Suprapubic skin (tissue), 4 donors: ENCODE data around the gene MAVS. TPM values are rescaled to one million over a fixed set of nuclear protein-coding genes. Genes with fewer than 3 reads are reported as not detected.
"Not testable (repeated sequence)": the region's sequence is repeated elsewhere in the genome, so short reads cannot be mapped to it uniquely, and the experiment has no call there.

Experiments used
- DNase-seq, 2 donors: peaks; one replicate each; pipeline ENCODE4 v3.0.0-alpha.2; 2019; ENCODE audit warnings: low spot score in 2 of 2
- H3K27ac ChIP-seq: fragments of 200-600 bp; sonication (generic); one replicate; pipeline ENCODE4 v1.5.1; 2019
- H3K27me3 ChIP-seq: fragments of 200-600 bp; sonication (generic); one replicate; pipeline ENCODE4 v1.5.1; 2019
- H3K36me3 ChIP-seq: fragments of 200-600 bp; sonication (generic); one replicate; pipeline ENCODE4 v1.5.1; 2019
- H3K4me1 ChIP-seq: fragments of 200-600 bp; sonication (generic); one replicate; pipeline ENCODE4 v1.5.1; 2019
- H3K4me3 ChIP-seq: fragments of 200-600 bp; sonication (generic); one replicate; pipeline ENCODE4 v1.5.1; 2019; ENCODE audit warnings: mild to moderate bottlenecking
- H3K9me3 ChIP-seq: fragments of 200-600 bp; sonication (generic); one replicate; pipeline ENCODE4 v1.5.1; 2019
- EP300 ChIP-seq: sonication (generic); formaldehyde crosslinking; IDR thresholded peaks from one replicate; pipeline ENCODE4 v1.6.1; 2017; ENCODE audit warnings: antibody characterized with exemption
- POLR2A ChIP-seq, 2 donors: fragments of 450-650 bp; IDR thresholded peaks; one replicate each; pipeline ENCODE4 v1.6.1; 2017; ENCODE audit warnings: antibody characterized with exemption in 2 of 2, mild to moderate bottlenecking in 2 of 2, moderate library complexity in 2 of 2
- POLR2AphosphoS5 ChIP-seq, 3 donors: sonication (generic); formaldehyde crosslinking; IDR thresholded peaks; one replicate each; pipeline ENCODE4 v1.6.1; 2017; ENCODE audit warnings: antibody characterized with exemption in 3 of 3
- WGBS: methylation state at CpG from one replicate; pipeline ENCODE4 v1.1.5; 2018; 5-methylcytosine and 5-hydroxymethylcytosine counted together
- total RNA-seq, 4 donors: library from RNA; depleted of rRNA; stranded (reverse); fragments of >200 nt; gene quantifications; one replicate each; pipeline ENCODE4 v1.1.0, GENCODE V29; 2016
- TF ChIP-seq, protein P1 (sequence below), 2 donors: fragments of 200-600 bp in 1 of 2; fragments of 450-650 bp in 1 of 2; sonication (generic) in 1 of 2; IDR thresholded peaks; one replicate each; pipeline ENCODE4 v1.5.1; 2016 to 2019; ENCODE audit warnings: antibody characterized with exemption in 2 of 2, mild to moderate bottlenecking in 1 of 2, moderate library complexity in 1 of 2

Gene MAVS
- total RNA-seq, 4 donors from 2014 or later: 29.1 to 50.0 (median 39.1) TPM

DNA sequence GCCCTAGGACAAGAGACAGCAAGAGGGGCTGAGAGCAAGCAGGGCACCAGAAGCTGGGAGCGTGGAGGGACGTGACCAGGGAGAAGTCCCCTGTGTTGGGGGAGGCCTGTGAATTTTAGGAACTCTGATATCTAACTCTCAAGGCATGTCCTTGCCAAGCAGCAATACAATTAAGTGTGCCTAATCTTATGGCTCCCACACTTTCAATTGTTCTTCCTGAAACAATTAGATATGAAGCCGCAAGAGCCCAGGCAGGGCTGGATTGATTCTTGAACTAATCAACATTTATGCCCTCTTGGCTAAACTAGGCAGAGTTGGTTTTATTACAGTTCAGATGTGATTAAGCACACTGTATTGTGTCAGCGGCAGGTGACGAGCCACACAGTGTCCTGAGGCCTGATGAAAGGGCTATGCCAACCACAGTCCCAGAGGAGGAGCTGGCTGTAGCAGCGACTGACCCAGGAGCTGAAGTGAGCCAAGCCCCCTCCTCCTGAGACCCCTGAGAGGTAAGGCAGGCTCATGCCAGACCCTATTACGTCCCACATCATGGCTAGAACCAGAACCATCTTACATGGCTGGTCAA, 4.2 kb upstream of the MAVS start:
- Histone ChIP-seq H3K27me3 (no peaks in the 10 kb centered on the region), H3K4me1 (peaks cover 14% of the 10 kb centered on the region), H3K36me3 (no peaks in the 10 kb centered on the region), H3K9me3 (no peaks in the 10 kb centered on the region), H3K4me3 (no peak overlapping the region), H3K27ac (no peak overlapping the region)
- TF ChIP-seq POLR2A (IDR thresholded peaks at IDR 0.05) (no peak), EP300 (no peak)
- TF ChIP-seq, protein P1, sequence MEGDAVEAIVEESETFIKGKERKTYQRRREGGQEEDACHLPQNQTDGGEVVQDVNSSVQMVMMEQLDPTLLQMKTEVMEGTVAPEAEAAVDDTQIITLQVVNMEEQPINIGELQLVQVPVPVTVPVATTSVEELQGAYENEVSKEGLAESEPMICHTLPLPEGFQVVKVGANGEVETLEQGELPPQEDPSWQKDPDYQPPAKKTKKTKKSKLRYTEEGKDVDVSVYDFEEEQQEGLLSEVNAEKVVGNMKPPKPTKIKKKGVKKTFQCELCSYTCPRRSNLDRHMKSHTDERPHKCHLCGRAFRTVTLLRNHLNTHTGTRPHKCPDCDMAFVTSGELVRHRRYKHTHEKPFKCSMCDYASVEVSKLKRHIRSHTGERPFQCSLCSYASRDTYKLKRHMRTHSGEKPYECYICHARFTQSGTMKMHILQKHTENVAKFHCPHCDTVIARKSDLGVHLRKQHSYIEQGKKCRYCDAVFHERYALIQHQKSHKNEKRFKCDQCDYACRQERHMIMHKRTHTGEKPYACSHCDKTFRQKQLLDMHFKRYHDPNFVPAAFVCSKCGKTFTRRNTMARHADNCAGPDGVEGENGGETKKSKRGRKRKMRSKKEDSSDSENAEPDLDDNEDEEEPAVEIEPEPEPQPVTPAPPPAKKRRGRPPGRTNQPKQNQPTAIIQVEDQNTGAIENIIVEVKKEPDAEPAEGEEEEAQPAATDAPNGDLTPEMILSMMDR (IDR thresholded peaks at IDR 0.05): no peak
- 89% methylated on average over 7 of the region's 7 CpGs for WGBS
- DNase-seq: no peak

DNA sequence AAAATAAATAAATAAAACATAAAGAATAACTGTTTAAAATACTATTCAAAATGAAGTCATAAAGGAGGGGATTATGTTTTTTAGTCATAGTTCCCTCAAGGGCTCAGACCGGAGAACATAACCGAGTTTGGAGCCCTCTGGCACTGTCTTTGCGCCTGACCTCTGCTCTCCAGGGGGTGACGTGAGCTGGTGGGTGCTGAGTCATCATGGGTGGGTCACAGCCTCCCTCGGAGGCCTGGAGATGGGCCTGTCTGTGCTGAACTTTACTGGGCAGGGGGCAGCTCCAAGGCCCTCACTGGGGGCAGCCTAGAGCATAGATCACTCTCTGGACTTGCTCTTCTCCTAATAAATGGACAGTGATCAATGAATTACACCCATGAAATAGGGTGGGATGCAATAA, 3.1 kb upstream of the MAVS start:
- Histone ChIP-seq H3K27me3 (no peaks in the 10 kb centered on the region), H3K4me3 (no peak overlapping the region), H3K9me3 (no peaks in the 10 kb centered on the region), H3K36me3 (no peaks in the 10 kb centered on the region), H3K4me1 (peaks cover 24% of the 10 kb centered on the region), H3K27ac (no peak overlapping the region)
- TF ChIP-seq POLR2AphosphoS5 (IDR thresholded peaks at IDR 0.05) (no peak), EP300 (no peak), POLR2A (IDR thresholded peaks at IDR 0.05) (no peak)
- TF ChIP-seq, protein P1 (IDR thresholded peaks at IDR 0.05): no peak
- WGBS: 44% methylated on average over 5 of the region's 5 CpGs
- DNase-seq: no peak

DNA sequence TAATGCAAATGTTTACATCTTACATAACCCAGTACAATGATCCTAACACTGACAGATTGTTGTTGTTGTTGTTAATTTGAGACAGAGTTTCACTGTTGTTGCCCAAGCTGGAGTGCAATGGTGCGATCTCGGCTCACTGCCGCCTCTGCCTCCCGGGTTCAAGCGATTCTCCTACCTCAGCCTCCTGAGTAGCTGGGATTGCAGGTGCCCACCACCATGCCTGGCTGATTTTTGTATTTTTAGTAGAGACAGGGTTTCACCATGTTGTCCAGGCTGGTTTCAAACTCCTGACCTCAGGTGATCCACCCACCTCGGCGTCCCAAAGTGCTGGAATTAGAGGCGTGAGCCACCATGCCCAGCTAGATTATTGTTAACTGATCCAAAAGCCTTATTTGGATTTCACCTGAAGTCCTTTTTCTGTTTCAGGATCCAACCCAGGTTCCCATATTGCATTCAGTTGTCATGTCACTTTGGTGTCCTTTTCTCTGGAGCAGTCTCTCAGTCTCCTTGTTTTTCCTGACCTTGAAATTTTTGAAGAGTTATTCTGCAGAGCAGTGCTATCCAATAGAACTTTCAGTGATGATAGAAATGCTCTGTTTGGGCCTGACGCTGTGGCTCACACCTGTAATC, 2.5 kb upstream of the MAVS start:
- peaks cover 29% of the 10 kb centered on the region for H3K4me1 ChIP-seq
- not testable (repeated sequence) for DNase-seq, H3K9me3 ChIP-seq, H3K36me3 ChIP-seq, H3K27ac ChIP-seq, H3K27me3 ChIP-seq, H3K4me3 ChIP-seq
- 98% methylated on average over 9 of the region's 9 CpGs for WGBS

DNA sequence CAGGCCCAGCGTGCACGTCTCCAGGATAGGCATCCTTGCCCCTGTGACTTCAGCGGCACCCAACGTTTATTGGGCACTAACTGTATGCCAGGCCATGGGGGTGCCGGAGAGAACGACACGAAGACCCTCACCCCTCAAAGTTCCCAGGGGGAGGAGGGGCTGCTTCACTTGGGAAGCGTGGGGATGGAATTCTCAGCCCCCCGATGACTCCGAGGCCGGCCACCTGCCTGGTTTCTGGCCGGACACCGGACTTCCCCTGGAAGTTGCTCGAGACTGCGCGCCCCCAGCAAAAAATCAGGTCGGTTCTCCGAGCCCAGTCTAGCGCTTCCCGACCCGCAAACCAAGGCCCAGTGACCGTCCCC, 275 bp upstream of the MAVS start:
- Histone ChIP-seq H3K27ac (peak overlapping the region; percentile 98), H3K36me3 (no peaks in the 10 kb centered on the region), H3K4me1 (peaks cover 29% of the 10 kb centered on the region), H3K27me3 (no peaks in the 10 kb centered on the region), H3K4me3 (peak overlapping the region; percentile 98), H3K9me3 (no peaks in the 10 kb centered on the region)
- TF ChIP-seq EP300: no peak
- TF ChIP-seq POLR2A (IDR thresholded peaks at IDR 0.05): peak in 1 of 2 donors; percentile 1
- TF ChIP-seq, protein P1 (IDR thresholded peaks at IDR 0.05): no peak
- TF ChIP-seq POLR2AphosphoS5 (IDR thresholded peaks at IDR 0.05): no peak
- DNase-seq: no peak
- WGBS: no CpG with 5 or more reads among the region's 22 CpGs

DNA sequence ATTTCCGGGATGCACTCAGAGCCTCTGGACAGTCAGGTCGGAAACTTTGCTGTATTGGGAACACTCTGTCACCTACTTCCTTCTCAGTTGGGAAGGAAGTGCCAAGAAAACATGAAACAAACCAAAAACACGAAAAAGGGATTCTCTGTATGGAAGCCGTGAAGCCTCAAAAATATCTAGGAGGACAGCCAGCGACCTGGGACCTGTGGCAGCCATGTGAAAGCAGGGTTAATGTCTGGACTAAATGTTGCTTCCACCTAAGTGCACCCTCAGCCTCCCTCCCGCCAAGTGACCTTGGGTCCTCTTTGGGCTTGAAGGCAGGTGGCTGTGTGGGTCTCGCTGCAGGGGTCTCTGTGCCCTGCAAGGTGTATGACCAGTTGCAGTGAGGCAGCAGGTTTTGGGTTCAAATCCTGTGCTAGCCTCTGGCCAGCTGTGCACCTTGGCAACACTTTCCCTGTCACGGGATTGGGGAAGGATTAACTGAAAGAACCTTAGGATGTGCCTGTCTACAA, 851 bp downstream of the MAVS start:
- H3K4me1 ChIP-seq: peaks cover 29% of the 10 kb centered on the region
- no peak for DNase-seq
- H3K9me3 ChIP-seq: no peaks in the 10 kb centered on the region
- no peaks in the 10 kb centered on the region for H3K27me3 ChIP-seq
- H3K4me3 ChIP-seq: peak overlapping the region; percentile 98
- peak overlapping the region; percentile 98 for H3K27ac ChIP-seq
- TF ChIP-seq EP300 (no peak), POLR2A (IDR thresholded peaks at IDR 0.05) (no peak), POLR2AphosphoS5 (IDR thresholded peaks at IDR 0.05) (no peak)
- TF ChIP-seq, protein P1 (IDR thresholded peaks at IDR 0.05): no peak
- 17% methylated on average over 8 of the region's 8 CpGs for WGBS
- H3K36me3 ChIP-seq: no peaks in the 10 kb centered on the region
